ENCODE measurements around the gene NAT9. TPM values are rescaled to one million over a fixed set of nuclear protein-coding genes. Genes with fewer than 3 reads are reported as not detected.

NAT9 gene
- total RNA-seq, result 10 to 100 TPM; 28.4 to 52.6 TPM

GRCh38 chr17:74776044-74776962, at the start of gene NAT9:
Gene NAT9 (minus strand): TSS chr17:74776345. CDS start chr17:74775698, 647 bp downstream.
- Histone ChIP-seq H3K27me3 (no peaks in the 10 kb centered on the region), H3K27ac (peak within 1 kb of the TSS; percentile 55), H3K36me3 (no peaks in the 10 kb centered on the region), H3K4me1 (peaks cover 6% of the 10 kb centered on the region), H3K9me3 (no peaks in the 10 kb centered on the region), H3K4me3 (peak within 1 kb of the TSS; percentile 81), H3K9ac (ENCODE audit: low read depth in 2 of 2, low read length in 2 of 2) (peak within 1 kb of the TSS; percentile 85 to 87)
- intact Hi-C loops (cut with DNase I), result no loop called here
- peak; percentile 97 for DNase-seq
- TF ChIP-seq, protein P1, sequence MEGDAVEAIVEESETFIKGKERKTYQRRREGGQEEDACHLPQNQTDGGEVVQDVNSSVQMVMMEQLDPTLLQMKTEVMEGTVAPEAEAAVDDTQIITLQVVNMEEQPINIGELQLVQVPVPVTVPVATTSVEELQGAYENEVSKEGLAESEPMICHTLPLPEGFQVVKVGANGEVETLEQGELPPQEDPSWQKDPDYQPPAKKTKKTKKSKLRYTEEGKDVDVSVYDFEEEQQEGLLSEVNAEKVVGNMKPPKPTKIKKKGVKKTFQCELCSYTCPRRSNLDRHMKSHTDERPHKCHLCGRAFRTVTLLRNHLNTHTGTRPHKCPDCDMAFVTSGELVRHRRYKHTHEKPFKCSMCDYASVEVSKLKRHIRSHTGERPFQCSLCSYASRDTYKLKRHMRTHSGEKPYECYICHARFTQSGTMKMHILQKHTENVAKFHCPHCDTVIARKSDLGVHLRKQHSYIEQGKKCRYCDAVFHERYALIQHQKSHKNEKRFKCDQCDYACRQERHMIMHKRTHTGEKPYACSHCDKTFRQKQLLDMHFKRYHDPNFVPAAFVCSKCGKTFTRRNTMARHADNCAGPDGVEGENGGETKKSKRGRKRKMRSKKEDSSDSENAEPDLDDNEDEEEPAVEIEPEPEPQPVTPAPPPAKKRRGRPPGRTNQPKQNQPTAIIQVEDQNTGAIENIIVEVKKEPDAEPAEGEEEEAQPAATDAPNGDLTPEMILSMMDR (IDR thresholded peaks at IDR 0.05), result no peak

DNA sequence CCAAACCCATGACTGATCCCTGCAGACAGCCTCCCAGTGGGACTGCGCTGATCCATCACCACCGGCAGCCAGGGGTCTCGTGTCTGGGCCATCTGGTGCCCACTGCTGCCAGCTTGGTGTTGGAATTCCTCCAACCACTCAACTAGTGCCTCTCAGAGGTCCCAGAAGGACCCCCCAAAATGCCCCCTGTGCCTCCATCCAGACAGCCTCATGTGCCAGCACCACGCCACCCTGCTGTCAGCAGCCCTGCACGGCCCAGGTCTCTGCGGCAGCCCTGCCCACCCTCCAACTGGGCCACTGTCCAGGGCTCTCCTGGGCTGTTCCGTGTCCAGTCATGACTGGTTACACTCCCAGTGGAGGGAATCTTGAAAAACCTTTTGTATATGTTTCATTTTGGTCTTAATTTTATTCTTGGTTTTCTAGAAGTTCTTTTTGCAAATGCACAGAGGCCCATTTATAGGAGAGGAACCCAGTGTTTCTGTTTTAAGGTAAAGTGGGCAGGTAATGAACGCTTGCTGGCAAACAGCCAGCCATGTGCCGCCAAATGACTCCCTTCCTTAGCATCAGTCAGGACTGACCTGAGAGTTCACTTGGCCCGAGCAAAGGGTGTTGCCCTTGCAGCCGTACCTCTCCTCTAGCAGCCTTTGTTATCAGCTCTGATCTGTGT, 48.9 kb upstream of the NAT9 start:
- no peaks in the 10 kb centered on the region for H3K36me3 ChIP-seq
- no peaks in the 10 kb centered on the region for H3K4me1 ChIP-seq
- no peaks in the 10 kb centered on the region for H3K9me3 ChIP-seq
- TF ChIP-seq, protein P1 (IDR thresholded peaks at IDR 0.05), result no peak
- H3K4me3 ChIP-seq, result no peak overlapping the region
- H3K27me3 ChIP-seq, result no peaks in the 10 kb centered on the region
- DNase-seq, result no peak
- H3K9ac ChIP-seq (ENCODE audit: low read depth in 2 of 2, low read length in 2 of 2), result no peak overlapping the region
- intact Hi-C loops (cut with DNase I), result no loop called here
- no peak overlapping the region for H3K27ac ChIP-seq

- no peak overlapping the region for H3K9ac ChIP-seq (ENCODE audit: low read depth in 2 of 2, low read length in 2 of 2)
- no peak for DNase-seq
- no peaks in the 10 kb centered on the region for H3K4me1 ChIP-seq
- no peak overlapping the region for H3K4me3 ChIP-seq
- intact Hi-C loops (cut with DNase I), result no loop called here
- no peak overlapping the region for H3K27ac ChIP-seq
- TF ChIP-seq, protein P1 (IDR thresholded peaks at IDR 0.05), result no peak
- H3K9me3 ChIP-seq, result no peaks in the 10 kb centered on the region
- H3K36me3 ChIP-seq, result no peaks in the 10 kb centered on the region
- H3K27me3 ChIP-seq, result no peaks in the 10 kb centered on the region
These were observed 46.8 kb upstream of the NAT9 start for GRCh38 chr17:74822939-74823367.

DNA sequence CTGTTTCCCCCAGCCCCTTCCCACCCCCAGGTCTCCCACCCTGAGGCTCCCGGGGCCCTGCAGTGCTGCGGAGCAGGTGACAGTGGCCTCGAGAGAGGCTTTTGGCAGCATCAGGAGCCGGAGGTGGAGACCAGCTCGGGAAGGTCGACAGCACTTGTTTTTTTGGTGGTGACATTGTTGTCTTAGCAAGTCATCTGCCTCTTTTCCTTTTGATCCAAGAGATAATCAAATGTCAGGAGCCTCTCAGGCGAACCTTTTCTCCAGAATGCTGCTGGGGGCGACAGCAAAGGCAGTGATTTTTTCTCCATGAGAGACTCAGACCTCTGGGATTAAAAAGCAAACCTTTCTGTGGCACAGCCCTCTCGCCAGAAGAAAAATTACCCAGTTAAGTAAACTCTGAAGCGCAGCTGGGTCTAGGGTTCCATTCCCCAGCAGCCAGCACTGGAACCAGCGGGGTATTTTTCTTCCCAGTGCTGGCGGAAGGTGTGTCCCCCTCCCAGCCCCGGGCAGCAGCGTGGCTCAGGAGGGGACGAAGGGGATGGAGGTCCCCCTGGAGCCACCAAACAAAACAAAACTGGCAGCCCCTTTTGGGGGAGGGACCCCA, 46.3 kb upstream of the NAT9 start:
- H3K27me3 ChIP-seq, result no peaks in the 10 kb centered on the region

More for the DNA sequence above, 46.3 kb upstream of the NAT9 start:
- Histone ChIP-seq H3K4me3 (no peak overlapping the region), H3K9me3 (no peaks in the 10 kb centered on the region), H3K4me1 (no peaks in the 10 kb centered on the region), H3K27ac (no peak overlapping the region), H3K36me3 (no peaks in the 10 kb centered on the region), H3K9ac (ENCODE audit: low read depth in 2 of 2, low read length in 2 of 2) (no peak overlapping the region)
- TF ChIP-seq, protein P1 (IDR thresholded peaks at IDR 0.05), result no peak
- intact Hi-C loops (cut with DNase I), result no loop called here
- DNase-seq, result no peak
